HG02623 (cell line): ENCODE data around the gene DTL.
"Not testable (repeated sequence)": the region's sequence is repeated elsewhere in the genome, so short reads cannot be mapped to it uniquely, and the experiment has no call there.

Experiments
- ATAC-seq: cut with Tn5 transposase; IDR thresholded peaks from one replicate; pipeline ENCODE4 v1.9.1; 2021; ENCODE audit warnings: moderate library complexity; ENCODE audit not compliant: unreplicated experiment

DTL gene

GRCh38 chr1:212035123-212035834 lies at the start of gene DTL, which contains the start of gene INTS7:
Gene DTL, plus strand, starts transcription at chr1:212035748. Its CDS starts 143 bp downstream, at chr1:212035891.
Gene INTS7, minus strand, starts transcription at chr1:212035557. Its CDS starts 120 bp downstream, at chr1:212035437.
- peak; percentile 70 for ATAC-seq

GRCh38 chr1:211986628-211987254 lies 48.8 kb upstream of the DTL start:
- no peak for ATAC-seq

- ATAC-seq: no peak
Measured at GRCh38 chr1:211991695-211992094, 43.9 kb upstream of the DTL start.

GRCh38 chr1:211997426-211997825 lies 38.1 kb upstream of the DTL start:
- not testable (repeated sequence) for ATAC-seq

GRCh38 chr1:212002536-212002935 lies 33.0 kb upstream of the DTL start:
- no peak for ATAC-seq

- ATAC-seq: no peak
Measured at GRCh38 chr1:212004895-212005608, 30.5 kb upstream of the DTL start.

- ATAC-seq: no peak
Measured at GRCh38 chr1:212007178-212007577, 28.4 kb upstream of the DTL start.

- no peak for ATAC-seq
Measured at GRCh38 chr1:212007886-212008285, 27.7 kb upstream of the DTL start.

GRCh38 chr1:212009561-212009960 lies 26.0 kb upstream of the DTL start:
- no peak for ATAC-seq

- no peak for ATAC-seq
Measured at GRCh38 chr1:212010004-212010403, 25.5 kb upstream of the DTL start.

- no peak for ATAC-seq
Measured at GRCh38 chr1:212012034-212012740, 23.4 kb upstream of the DTL start.

- ATAC-seq: no peak
Measured at GRCh38 chr1:212013672-212014071, 21.9 kb upstream of the DTL start.

- no peak for ATAC-seq
Measured at GRCh38 chr1:212020975-212021374, 14.6 kb upstream of the DTL start.

GRCh38 chr1:212021563-212021962 lies 14.0 kb upstream of the DTL start:
- ATAC-seq: no peak

GRCh38 chr1:212022908-212023307 lies 12.6 kb upstream of the DTL start:
- not testable (repeated sequence) for ATAC-seq

- ATAC-seq: no peak
Measured at GRCh38 chr1:212024469-212025149, 10.9 kb upstream of the DTL start.

GRCh38 chr1:212027727-212028126 lies 7.8 kb upstream of the DTL start:
- ATAC-seq: not testable (repeated sequence)

GRCh38 chr1:212030936-212031528 lies 4.5 kb upstream of the DTL start:
- no peak for ATAC-seq

GRCh38 chr1:212034516-212035122 lies 929 bp upstream of the DTL start:
- peak; percentile 1 for ATAC-seq
